GM19455 (cell line): ENCODE measurements around the gene ITIH4.

ENCODE experiments used
- ATAC-seq: cut with Tn5 transposase; IDR thresholded peaks from one replicate; pipeline ENCODE4 v1.9.1; 2021; ENCODE audit not compliant: unreplicated experiment

Gene ITIH4

GRCh38 chr3:52771702-52772101 is 58.8 kb downstream of the ITIH4 start:
- ATAC-seq = no peak

GRCh38 chr3:52771334-52771681 is 59.2 kb downstream of the ITIH4 start:
- ATAC-seq = no peak

GRCh38 chr3:52770496-52771333 is 59.8 kb downstream of the ITIH4 start, which contains the start of gene NEK4:
Gene NEK4, minus strand, starts transcription at chr3:52770940. Its CDS starts 194 bp downstream, at chr3:52770746.
- ATAC-seq = peak; percentile 88

GRCh38 chr3:52769786-52770455 is 60.6 kb downstream of the ITIH4 start:
- no peak for ATAC-seq

- ATAC-seq = no peak
Observed at GRCh38 chr3:52763466-52763865, 67.0 kb downstream of the ITIH4 start.
